Measurements from ENCODE around the gene TELO2. TPM values are rescaled to one million over a fixed set of nuclear protein-coding genes. Genes with fewer than 3 reads are reported as not detected.

TELO2 gene
- total RNA-seq, 2 experiments from 2014 or later = 29.7 to 30.8 TPM

- H3K9me3 ChIP-seq (ENCODE audit: control insufficient read depth in 1 of 2, insufficient read depth in 1 of 2, low read length in 2 of 2) = peaks cover 0 to 7% of the 10 kb centered on the region in 2 experiments
- TF ChIP-seq CTCF (IDR thresholded peaks at IDR 0.05) = no peak
- H3K27ac ChIP-seq (ENCODE audit: low read depth in 1 of 2, low read length in 2 of 2) = no peak overlapping the region
- no peaks in the 10 kb centered on the region for H3K36me3 Mint-ChIP-seq (ENCODE audit: low read depth)
- ATAC-seq (ENCODE audit: poor library complexity) (no peak), DNase-seq (no peak)
- H3K4me1 ChIP-seq (ENCODE audit: insufficient read depth, low read length) = peaks cover 6% of the 10 kb centered on the region
- H3K27me3 Mint-ChIP-seq = no peaks in the 10 kb centered on the region
- peaks cover 3% of the 10 kb centered on the region for H3K4me1 Mint-ChIP-seq (ENCODE audit: low read depth)
- H3K27ac Mint-ChIP-seq = no peak overlapping the region
- H3K27me3 ChIP-seq (ENCODE audit: control insufficient read depth in 1 of 2, insufficient read depth in 2 of 2, low read length in 2 of 2) = no peaks in the 10 kb centered on the region
- no peak overlapping the region for H3K4me3 Mint-ChIP-seq
- ChIA-PET CTCF (no interaction called here), POLR2A (no interaction called here)
- intact Hi-C loops (cut with DNase I, micrococcal nuclease) = no loop called here
- H3K36me3 ChIP-seq (ENCODE audit: insufficient read depth, low read length) = no peaks in the 10 kb centered on the region
- H3K9me3 Mint-ChIP-seq = no peaks in the 10 kb centered on the region
- no peak overlapping the region for H3K4me3 ChIP-seq (ENCODE audit: low read length)
Observed at GRCh38 chr16:1487395-1488053, 5.6 kb upstream of the TELO2 start.

GRCh38 chr16:1488054-1488601 lies 5.0 kb upstream of the TELO2 start:
- peaks cover 0 to 7% of the 10 kb centered on the region in 2 experiments for H3K9me3 ChIP-seq (ENCODE audit: control insufficient read depth in 1 of 2, insufficient read depth in 1 of 2, low read length in 2 of 2)
- Mint-ChIP-seq H3K9me3 (no peaks in the 10 kb centered on the region), H3K36me3 (ENCODE audit: low read depth) (peaks cover 5% of the 10 kb centered on the region), H3K27ac (no peak overlapping the region), H3K4me3 (no peak overlapping the region), H3K27me3 (no peaks in the 10 kb centered on the region), H3K4me1 (ENCODE audit: low read depth) (peaks cover 9% of the 10 kb centered on the region)
- ATAC-seq (ENCODE audit: poor library complexity) (no peak), DNase-seq (no peak)
- TF ChIP-seq CTCF (IDR thresholded peaks at IDR 0.05) = no peak
- intact Hi-C loops (cut with DNase I, micrococcal nuclease) = no loop called here
- no peaks in the 10 kb centered on the region for H3K36me3 ChIP-seq (ENCODE audit: insufficient read depth, low read length)
- no peak overlapping the region for H3K27ac ChIP-seq (ENCODE audit: low read depth in 1 of 2, low read length in 2 of 2)
- no peaks in the 10 kb centered on the region for H3K27me3 ChIP-seq (ENCODE audit: control insufficient read depth in 1 of 2, insufficient read depth in 2 of 2, low read length in 2 of 2)
- peaks cover 12% of the 10 kb centered on the region for H3K4me1 ChIP-seq (ENCODE audit: insufficient read depth, low read length)
- ChIA-PET POLR2A (no interaction called here), CTCF (no interaction called here)
- H3K4me3 ChIP-seq (ENCODE audit: low read length) = no peak overlapping the region

- H3K27ac ChIP-seq (ENCODE audit: low read depth in 1 of 2, low read length in 2 of 2) = no peak within 1 kb of the TSS
- peaks cover 13% of the 10 kb centered on the region for H3K4me1 ChIP-seq (ENCODE audit: insufficient read depth, low read length)
- H3K9me3 Mint-ChIP-seq = no peaks in the 10 kb centered on the region
- H3K4me1 Mint-ChIP-seq (ENCODE audit: low read depth) = peaks cover 10% of the 10 kb centered on the region
- ATAC-seq (ENCODE audit: poor library complexity) (no peak), DNase-seq (no peak)
- TF ChIP-seq CTCF (IDR thresholded peaks at IDR 0.05) = no peak
- no peaks in the 10 kb centered on the region for H3K27me3 Mint-ChIP-seq
- peaks cover 5% of the 10 kb centered on the region for H3K36me3 Mint-ChIP-seq (ENCODE audit: low read depth)
- no peak within 1 kb of the TSS for H3K4me3 Mint-ChIP-seq
- intact Hi-C loops (cut with DNase I, micrococcal nuclease) = no loop called here
- H3K36me3 ChIP-seq (ENCODE audit: insufficient read depth, low read length) = no peaks in the 10 kb centered on the region
- H3K4me3 ChIP-seq (ENCODE audit: low read length) = no peak within 1 kb of the TSS
- ChIA-PET POLR2A (interaction anchor here (0.9 kb wide), 1 partner anchor 68 kb away, joined by 4 read pairs; the partner anchor contains the start of gene UQCC4), CTCF (no interaction called here)
- no peaks in the 10 kb centered on the region for H3K27me3 ChIP-seq (ENCODE audit: control insufficient read depth in 1 of 2, insufficient read depth in 2 of 2, low read length in 2 of 2)
- peaks cover 0 to 7% of the 10 kb centered on the region in 2 experiments for H3K9me3 ChIP-seq (ENCODE audit: control insufficient read depth in 1 of 2, insufficient read depth in 1 of 2, low read length in 2 of 2)
- no peak within 1 kb of the TSS for H3K27ac Mint-ChIP-seq
Observed at GRCh38 chr16:1488619-1489018, 4.5 kb upstream of the TELO2 start, which contains the start of gene PTX4. TSS of gene PTX4 (minus strand) at chr16:1488944. CDS start at chr16:1488909, 35 bp downstream.
